Measurements from ENCODE around the gene DOK6. TPM values are rescaled to one million over a fixed set of nuclear protein-coding genes. Genes with fewer than 3 reads are reported as not detected.
A peak's percentile ranks its signal among the peaks of the same experiment; 100 is the strongest.

DOK6 gene
- total and polyA plus RNA-seq, 2 of the 13 experiments (the other 11 are each of a cell fraction or from before 2014, with no cell fraction given): 17.0 to 17.2 TPM

- no peak for TF ChIP-seq ZBTB49 (CRISPR knock-in tag; IDR thresholded peaks at IDR 0.05; ENCODE audit: borderline replicate concordance)
- TF ChIP-seq ZNF775 (CRISPR knock-in tag; IDR thresholded peaks at IDR 0.05; ENCODE audit: borderline replicate concordance): no peak
- TF ChIP-seq FOXM1 (CRISPR knock-in tag; IDR thresholded peaks at IDR 0.05): no peak
- TF ChIP-seq ZBTB42 (CRISPR knock-in tag; IDR thresholded peaks at IDR 0.05): no peak
- no peak for TF ChIP-seq ZNF512B (CRISPR knock-in tag; IDR thresholded peaks at IDR 0.05; ENCODE audit: borderline replicate concordance)
- TF ChIP-seq ZNF850 (CRISPR knock-in tag; conservative IDR thresholded peaks at IDR 0.05): no peak
- no peak for TF ChIP-seq CENPX (CRISPR knock-in tag; IDR thresholded peaks at IDR 0.05)
- no peak for TF ChIP-seq E2F2 (CRISPR knock-in tag; IDR thresholded peaks at IDR 0.05; ENCODE audit: borderline replicate concordance)
- TF ChIP-seq ZNF329 (CRISPR knock-in tag; IDR thresholded peaks at IDR 0.05; ENCODE audit: low read depth): no peak
- TF ChIP-seq AKAP8 (CRISPR knock-in tag; IDR thresholded peaks at IDR 0.05): 0 out of 2 replicates have a peak, but pooled peaks have one; percentile 46
- TF ChIP-seq ZNF121 (CRISPR knock-in tag; IDR thresholded peaks at IDR 0.05): peak; percentile 90
- TF ChIP-seq ZNF180 (CRISPR knock-in tag; IDR thresholded peaks at IDR 0.05; ENCODE audit: borderline replicate concordance, low read depth): no peak
- peak; percentile 80 for TF ChIP-seq KAT8 (CRISPR knock-in tag; IDR thresholded peaks at IDR 0.05)
- no peak for TF ChIP-seq SATB2 (CRISPR knock-in tag; IDR thresholded peaks at IDR 0.05)
- no peak for TF ChIP-seq HNRNPL (IDR thresholded peaks at IDR 0.05; ENCODE audit: low read depth, low read length)
- no peak for TF ChIP-seq IKZF1 (IDR thresholded peaks at IDR 0.05)
- TF ChIP-seq ZNF235 (CRISPR knock-in tag; IDR thresholded peaks at IDR 0.05; ENCODE audit: borderline replicate concordance): no peak
- no peak for TF ChIP-seq PAX8 (CRISPR knock-in tag; IDR thresholded peaks at IDR 0.05; ENCODE audit: borderline replicate concordance)
- TF ChIP-seq PBX3 (CRISPR knock-in tag; IDR thresholded peaks at IDR 0.05; ENCODE audit: borderline replicate concordance): no peak
- no peak for TF ChIP-seq ZNF10 (CRISPR knock-in tag; IDR thresholded peaks at IDR 0.05; ENCODE audit: borderline replicate concordance, low read depth)
- no peak for TF ChIP-seq MXD4 (CRISPR knock-in tag; IDR thresholded peaks at IDR 0.05)
- TF ChIP-seq ZNF598 (CRISPR knock-in tag; IDR thresholded peaks at IDR 0.05; ENCODE audit: borderline replicate concordance): 0 out of 2 replicates have a peak, but pooled peaks have one; percentile 51
- no peak for TF ChIP-seq RBAK (CRISPR knock-in tag; IDR thresholded peaks at IDR 0.05)
- TF ChIP-seq TRIM24 (CRISPR knock-in tag; IDR thresholded peaks at IDR 0.05): no peak
Measured at GRCh38 chr18:69752737-69753380, 352.2 kb downstream of the DOK6 start (continued).
